GM19452 (cell line): ENCODE data around the gene CIITA.
"Not testable (repeated sequence)": the region's sequence is repeated elsewhere in the genome, so short reads cannot be mapped to it uniquely, and the experiment has no call there.

Experiments used
- ATAC-seq: cut with Tn5 transposase; IDR thresholded peaks from one replicate; pipeline ENCODE4 v1.9.1; 2021; ENCODE audit not compliant: unreplicated experiment

CIITA gene

GRCh38 chr16:10919003-10919351 lies 42.0 kb downstream of the CIITA start:
- no peak for ATAC-seq

- no peak for ATAC-seq
Measured at GRCh38 chr16:10920726-10921427, 43.9 kb downstream of the CIITA start.

GRCh38 chr16:10921536-10922327 lies 44.7 kb downstream of the CIITA start:
- ATAC-seq: no peak

GRCh38 chr16:10922328-10923145 lies 45.5 kb downstream of the CIITA start:
- ATAC-seq: no peak

GRCh38 chr16:10923146-10923649 lies 46.2 kb downstream of the CIITA start:
- no peak for ATAC-seq

- ATAC-seq: no peak
Measured at GRCh38 chr16:10923650-10924214, 46.7 kb downstream of the CIITA start.

- ATAC-seq: not testable (repeated sequence)
Measured at GRCh38 chr16:10925285-10925684, 48.3 kb downstream of the CIITA start.

- no peak for ATAC-seq
Measured at GRCh38 chr16:10926094-10926493, 49.1 kb downstream of the CIITA start.

GRCh38 chr16:10926867-10927266 lies 49.9 kb downstream of the CIITA start:
- ATAC-seq: no peak

GRCh38 chr16:10927497-10928112 lies 50.6 kb downstream of the CIITA start:
- ATAC-seq: no peak

GRCh38 chr16:10929097-10929496 lies 52.1 kb downstream of the CIITA start:
- ATAC-seq: not testable (repeated sequence)

- ATAC-seq: no peak
Measured at GRCh38 chr16:10929853-10930754, 53.1 kb downstream of the CIITA start.

GRCh38 chr16:10930755-10931093 lies 53.7 kb downstream of the CIITA start:
- no peak for ATAC-seq

GRCh38 chr16:10931134-10931533 lies 54.1 kb downstream of the CIITA start:
- no peak for ATAC-seq

- no peak for ATAC-seq
Measured at GRCh38 chr16:10931977-10932632, 55.1 kb downstream of the CIITA start.

- no peak for ATAC-seq
Measured at GRCh38 chr16:10932959-10933710, 56.1 kb downstream of the CIITA start.

- no peak for ATAC-seq
Measured at GRCh38 chr16:10933865-10934264, 56.9 kb downstream of the CIITA start.

GRCh38 chr16:10934325-10935107 lies 57.5 kb downstream of the CIITA start:
- no peak for ATAC-seq
